ENCODE measurements around the gene CPZ. TPM values are rescaled to one million over a fixed set of nuclear protein-coding genes. Genes with fewer than 3 reads are reported as not detected.

CPZ gene
- total and polyA plus RNA-seq, 2 experiments from 2014 or later = 24.6 to 37.3 TPM

- Histone ChIP-seq H3K79me2 (replicated peaks; ENCODE audit: insufficient read depth) (no peaks in the 10 kb centered on the region), H3K27ac (ENCODE audit: low read depth) (no peak overlapping the region), H3K36me3 (ENCODE audit: insufficient read depth) (no peaks in the 10 kb centered on the region; the same call in 1 of the 2 replicates), H3K27me3 (ENCODE audit: insufficient read depth) (no peaks in the 10 kb centered on the region), H3F3A (replicated peaks; ENCODE audit: low read depth) (no peaks in the 10 kb centered on the region), H2AFZ (no peak overlapping the region), H3K4me3 (no peak overlapping the region), H3K9me2 (ENCODE audit: insufficient read depth) (no peaks in the 10 kb centered on the region), H3K4me2 (no peak overlapping the region; the same call in 1 of the 2 replicates), H3K4me1 (ENCODE audit: insufficient read depth) (no peaks in the 10 kb centered on the region), H4K20me1 (replicated peaks; ENCODE audit: insufficient read depth) (no peaks in the 10 kb centered on the region; the same call in 1 of the 2 replicates)
- H3K27me3 Mint-ChIP-seq (ENCODE audit: insufficient read depth, low read depth, poor library complexity) = peaks cover 11% of the 10 kb centered on the region
- H3K36me3 Mint-ChIP-seq (ENCODE audit: low read depth) = peaks cover 12% of the 10 kb centered on the region
- H3K4me3 Mint-ChIP-seq = no peak overlapping the region
- peaks cover 6% of the 10 kb centered on the region; the same call in 2 of the 3 replicates for H3K4me1 Mint-ChIP-seq
- no peak overlapping the region for H3K27ac Mint-ChIP-seq
- DNase-seq (ENCODE audit: low spot score) (no peak), ATAC-seq (peak; percentile 14)
- H3K9me3 Mint-ChIP-seq = no peaks in the 10 kb centered on the region; the same call in 2 of the 3 replicates
- TF ChIP-seq, protein P1, sequence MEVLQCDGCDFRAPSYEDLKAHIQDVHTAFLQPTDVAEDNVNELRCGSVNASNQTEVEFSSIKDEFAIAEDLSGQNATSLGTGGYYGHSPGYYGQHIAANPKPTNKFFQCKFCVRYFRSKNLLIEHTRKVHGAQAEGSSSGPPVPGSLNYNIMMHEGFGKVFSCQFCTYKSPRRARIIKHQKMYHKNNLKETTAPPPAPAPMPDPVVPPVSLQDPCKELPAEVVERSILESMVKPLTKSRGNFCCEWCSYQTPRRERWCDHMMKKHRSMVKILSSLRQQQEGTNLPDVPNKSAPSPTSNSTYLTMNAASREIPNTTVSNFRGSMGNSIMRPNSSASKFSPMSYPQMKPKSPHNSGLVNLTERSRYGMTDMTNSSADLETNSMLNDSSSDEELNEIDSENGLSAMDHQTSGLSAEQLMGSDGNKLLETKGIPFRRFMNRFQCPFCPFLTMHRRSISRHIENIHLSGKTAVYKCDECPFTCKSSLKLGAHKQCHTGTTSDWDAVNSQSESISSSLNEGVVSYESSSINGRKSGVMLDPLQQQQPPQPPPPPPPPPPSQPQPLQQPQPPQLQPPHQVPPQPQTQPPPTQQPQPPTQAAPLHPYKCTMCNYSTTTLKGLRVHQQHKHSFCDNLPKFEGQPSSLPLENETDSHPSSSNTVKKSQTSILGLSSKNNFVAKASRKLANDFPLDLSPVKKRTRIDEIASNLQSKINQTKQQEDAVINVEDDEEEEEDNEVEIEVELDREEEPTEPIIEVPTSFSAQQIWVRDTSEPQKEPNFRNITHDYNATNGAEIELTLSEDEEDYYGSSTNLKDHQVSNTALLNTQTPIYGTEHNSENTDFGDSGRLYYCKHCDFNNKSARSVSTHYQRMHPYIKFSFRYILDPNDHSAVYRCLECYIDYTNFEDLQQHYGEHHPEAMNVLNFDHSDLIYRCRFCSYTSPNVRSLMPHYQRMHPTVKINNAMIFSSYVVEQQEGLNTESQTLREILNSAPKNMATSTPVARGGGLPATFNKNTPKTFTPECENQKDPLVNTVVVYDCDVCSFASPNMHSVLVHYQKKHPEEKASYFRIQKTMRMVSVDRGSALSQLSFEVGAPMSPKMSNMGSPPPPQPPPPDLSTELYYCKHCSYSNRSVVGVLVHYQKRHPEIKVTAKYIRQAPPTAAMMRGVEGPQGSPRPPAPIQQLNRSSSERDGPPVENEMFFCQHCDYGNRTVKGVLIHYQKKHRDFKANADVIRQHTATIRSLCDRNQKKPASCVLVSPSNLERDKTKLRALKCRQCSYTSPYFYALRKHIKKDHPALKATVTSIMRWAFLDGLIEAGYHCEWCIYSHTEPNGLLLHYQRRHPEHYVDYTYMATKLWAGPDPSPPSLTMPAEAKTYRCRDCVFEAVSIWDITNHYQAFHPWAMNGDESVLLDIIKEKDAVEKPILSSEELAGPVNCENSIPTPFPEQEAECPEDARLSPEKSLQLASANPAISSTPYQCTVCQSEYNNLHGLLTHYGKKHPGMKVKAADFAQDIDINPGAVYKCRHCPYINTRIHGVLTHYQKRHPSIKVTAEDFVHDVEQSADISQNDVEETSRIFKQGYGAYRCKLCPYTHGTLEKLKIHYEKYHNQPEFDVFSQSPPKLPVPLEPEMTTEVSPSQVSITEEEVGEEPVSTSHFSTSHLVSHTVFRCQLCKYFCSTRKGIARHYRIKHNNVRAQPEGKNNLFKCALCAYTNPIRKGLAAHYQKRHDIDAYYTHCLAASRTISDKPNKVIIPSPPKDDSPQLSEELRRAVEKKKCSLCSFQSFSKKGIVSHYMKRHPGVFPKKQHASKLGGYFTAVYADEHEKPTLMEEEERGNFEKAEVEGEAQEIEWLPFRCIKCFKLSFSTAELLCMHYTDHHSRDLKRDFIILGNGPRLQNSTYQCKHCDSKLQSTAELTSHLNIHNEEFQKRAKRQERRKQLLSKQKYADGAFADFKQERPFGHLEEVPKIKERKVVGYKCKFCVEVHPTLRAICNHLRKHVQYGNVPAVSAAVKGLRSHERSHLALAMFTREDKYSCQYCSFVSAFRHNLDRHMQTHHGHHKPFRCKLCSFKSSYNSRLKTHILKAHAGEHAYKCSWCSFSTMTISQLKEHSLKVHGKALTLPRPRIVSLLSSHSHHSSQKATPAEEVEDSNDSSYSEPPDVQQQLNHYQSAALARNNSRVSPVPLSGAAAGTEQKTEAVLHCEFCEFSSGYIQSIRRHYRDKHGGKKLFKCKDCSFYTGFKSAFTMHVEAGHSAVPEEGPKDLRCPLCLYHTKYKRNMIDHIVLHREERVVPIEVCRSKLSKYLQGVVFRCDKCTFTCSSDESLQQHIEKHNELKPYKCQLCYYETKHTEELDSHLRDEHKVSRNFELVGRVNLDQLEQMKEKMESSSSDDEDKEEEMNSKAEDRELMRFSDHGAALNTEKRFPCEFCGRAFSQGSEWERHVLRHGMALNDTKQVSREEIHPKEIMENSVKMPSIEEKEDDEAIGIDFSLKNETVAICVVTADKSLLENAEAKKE (CRISPR knock-in tag; IDR thresholded peaks at IDR 0.05) = no peak
Observed at GRCh38 chr4:8606966-8607365, 14.4 kb downstream of the CPZ start.

- no peaks in the 10 kb centered on the region for H3K27me3 ChIP-seq (ENCODE audit: insufficient read depth)
- H3K4me3 Mint-ChIP-seq = no peak overlapping the region
Observed at GRCh38 chr4:8607603-8608481, 15.3 kb downstream of the CPZ start.

More at GRCh38 chr4:8607603-8608481, 15.3 kb downstream of the CPZ start:
- Histone ChIP-seq H3K4me1 (ENCODE audit: insufficient read depth) (no peaks in the 10 kb centered on the region), H3K27ac (ENCODE audit: low read depth) (no peak overlapping the region), H3K79me2 (replicated peaks; ENCODE audit: insufficient read depth) (no peaks in the 10 kb centered on the region), H3K36me3 (ENCODE audit: insufficient read depth) (no peaks in the 10 kb centered on the region; the same call in 1 of the 2 replicates), H4K20me1 (replicated peaks; ENCODE audit: insufficient read depth) (no peaks in the 10 kb centered on the region; the same call in 1 of the 2 replicates), H3K9me2 (ENCODE audit: insufficient read depth) (no peaks in the 10 kb centered on the region), H3K4me2 (peak overlapping the region; percentile 62; the same call in 1 of the 2 replicates), H3K4me3 (no peak overlapping the region), H3F3A (replicated peaks; ENCODE audit: low read depth) (no peaks in the 10 kb centered on the region), H2AFZ (no peak overlapping the region)
- Mint-ChIP-seq H3K36me3 (ENCODE audit: low read depth) (peaks cover 8% of the 10 kb centered on the region; the same call in 2 of the 3 replicates), H3K4me1 (peaks cover 6% of the 10 kb centered on the region; the same call in 2 of the 3 replicates), H3K27ac (no peak overlapping the region), H3K27me3 (ENCODE audit: insufficient read depth, low read depth, poor library complexity) (peaks cover 12% of the 10 kb centered on the region), H3K9me3 (no peaks in the 10 kb centered on the region; the same call in 2 of the 3 replicates)
- ATAC-seq (peak; percentile 88), DNase-seq (ENCODE audit: low spot score) (peak; percentile 88)
- TF ChIP-seq, protein P2, sequence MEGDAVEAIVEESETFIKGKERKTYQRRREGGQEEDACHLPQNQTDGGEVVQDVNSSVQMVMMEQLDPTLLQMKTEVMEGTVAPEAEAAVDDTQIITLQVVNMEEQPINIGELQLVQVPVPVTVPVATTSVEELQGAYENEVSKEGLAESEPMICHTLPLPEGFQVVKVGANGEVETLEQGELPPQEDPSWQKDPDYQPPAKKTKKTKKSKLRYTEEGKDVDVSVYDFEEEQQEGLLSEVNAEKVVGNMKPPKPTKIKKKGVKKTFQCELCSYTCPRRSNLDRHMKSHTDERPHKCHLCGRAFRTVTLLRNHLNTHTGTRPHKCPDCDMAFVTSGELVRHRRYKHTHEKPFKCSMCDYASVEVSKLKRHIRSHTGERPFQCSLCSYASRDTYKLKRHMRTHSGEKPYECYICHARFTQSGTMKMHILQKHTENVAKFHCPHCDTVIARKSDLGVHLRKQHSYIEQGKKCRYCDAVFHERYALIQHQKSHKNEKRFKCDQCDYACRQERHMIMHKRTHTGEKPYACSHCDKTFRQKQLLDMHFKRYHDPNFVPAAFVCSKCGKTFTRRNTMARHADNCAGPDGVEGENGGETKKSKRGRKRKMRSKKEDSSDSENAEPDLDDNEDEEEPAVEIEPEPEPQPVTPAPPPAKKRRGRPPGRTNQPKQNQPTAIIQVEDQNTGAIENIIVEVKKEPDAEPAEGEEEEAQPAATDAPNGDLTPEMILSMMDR (conservative IDR thresholded peaks at IDR 0.05; ENCODE audit: low read depth in 2 of 2) = peak; percentile 81 to 96
- TF ChIP-seq CREB1 (CRISPR knock-in tag; IDR thresholded peaks at IDR 0.05; ENCODE audit: low read depth) (no peak), STAT1 (IDR thresholded peaks at IDR 0.05; ENCODE audit: unreplicated experiment) (no peak)

All from GM23338 (cell line).